GM23248 (cell line): ENCODE measurements around the gene SPRTN.

Experiments
- EZH2 ChIP-seq: fragments of 200-600 bp; sonication (generic); IDR thresholded peaks from 2 replicates; pipeline ENCODE4 v1.6.1; 2018; ENCODE audit warnings: antibody characterized with exemption, mild to moderate bottlenecking; ENCODE audit not compliant: insufficient read depth, poor library complexity, severe bottlenecking
- EZH2phosphoT487 ChIP-seq: fragments of 200-600 bp; sonication (generic); IDR thresholded peaks from 2 replicates; pipeline ENCODE4 v1.6.1; 2018; ENCODE audit warnings: antibody characterized with exemption, moderate library complexity, mild to moderate bottlenecking, low read depth; ENCODE audit not compliant: insufficient read depth

DNA sequence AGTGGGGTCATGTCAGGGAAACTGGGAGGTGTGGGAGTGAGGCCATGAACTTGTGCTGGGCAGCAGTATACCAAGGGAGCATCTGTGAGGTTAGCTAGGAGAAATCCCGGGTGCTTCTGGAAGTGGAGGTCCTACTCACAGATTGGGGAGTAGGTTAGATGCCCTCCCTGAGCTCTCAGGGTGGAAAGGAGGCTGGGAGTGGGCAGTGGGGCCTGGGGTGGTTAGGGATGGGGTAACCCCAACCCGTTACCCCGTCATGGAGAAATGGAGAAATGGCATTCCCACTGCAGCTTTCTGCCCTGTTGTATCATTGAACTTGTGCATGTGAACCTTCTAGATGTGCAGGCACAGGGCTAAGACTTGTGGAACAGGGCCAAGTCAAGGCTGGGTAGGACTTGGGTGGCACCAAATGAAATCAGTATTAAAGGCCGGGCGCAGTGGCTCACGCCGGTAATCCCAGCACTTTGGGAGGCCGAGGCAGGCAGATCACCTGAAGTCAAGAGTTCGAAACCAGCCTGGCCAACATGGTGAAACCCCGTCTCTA, 27.6 kb upstream of the SPRTN start:
- TF ChIP-seq EZH2, result no peak
- no peak for TF ChIP-seq EZH2phosphoT487
